Cardiac fibroblast (primary cell): Measurements from ENCODE around the gene BCL2L12.
"Not testable (repeated sequence)": the region's sequence is repeated elsewhere in the genome, so short reads cannot be mapped to it uniquely, and the experiment has no call there.

Source experiments
- DNase-seq, 2 donors: peaks; one replicate each; pipeline versions ENCODE4 v3.0.0 to v3.0.0-alpha.2; 2010; ENCODE audit warnings: low read depth in 2 of 2
- H3K4me3 ChIP-seq, 2 donors: replicated peaks in 1 of 2; 1 replicate in 1 of 2; 2 replicates in 1 of 2; pipeline ENCODE4 v1.5.1; 2011; ENCODE audit warnings: low read depth in 2 of 2, low read length in 2 of 2, mild to moderate bottlenecking in 2 of 2, moderate library complexity in 1 of 2
- TF ChIP-seq, protein P1 (sequence below): IDR thresholded peaks from one replicate; pipeline ENCODE4 v1.5.1; 2011; ENCODE audit warnings: low read depth, mild to moderate bottlenecking, low read length, inconsistent platforms

The BCL2L12 gene, protein sequence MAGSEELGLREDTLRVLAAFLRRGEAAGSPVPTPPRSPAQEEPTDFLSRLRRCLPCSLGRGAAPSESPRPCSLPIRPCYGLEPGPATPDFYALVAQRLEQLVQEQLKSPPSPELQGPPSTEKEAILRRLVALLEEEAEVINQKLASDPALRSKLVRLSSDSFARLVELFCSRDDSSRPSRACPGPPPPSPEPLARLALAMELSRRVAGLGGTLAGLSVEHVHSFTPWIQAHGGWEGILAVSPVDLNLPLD

DNA sequence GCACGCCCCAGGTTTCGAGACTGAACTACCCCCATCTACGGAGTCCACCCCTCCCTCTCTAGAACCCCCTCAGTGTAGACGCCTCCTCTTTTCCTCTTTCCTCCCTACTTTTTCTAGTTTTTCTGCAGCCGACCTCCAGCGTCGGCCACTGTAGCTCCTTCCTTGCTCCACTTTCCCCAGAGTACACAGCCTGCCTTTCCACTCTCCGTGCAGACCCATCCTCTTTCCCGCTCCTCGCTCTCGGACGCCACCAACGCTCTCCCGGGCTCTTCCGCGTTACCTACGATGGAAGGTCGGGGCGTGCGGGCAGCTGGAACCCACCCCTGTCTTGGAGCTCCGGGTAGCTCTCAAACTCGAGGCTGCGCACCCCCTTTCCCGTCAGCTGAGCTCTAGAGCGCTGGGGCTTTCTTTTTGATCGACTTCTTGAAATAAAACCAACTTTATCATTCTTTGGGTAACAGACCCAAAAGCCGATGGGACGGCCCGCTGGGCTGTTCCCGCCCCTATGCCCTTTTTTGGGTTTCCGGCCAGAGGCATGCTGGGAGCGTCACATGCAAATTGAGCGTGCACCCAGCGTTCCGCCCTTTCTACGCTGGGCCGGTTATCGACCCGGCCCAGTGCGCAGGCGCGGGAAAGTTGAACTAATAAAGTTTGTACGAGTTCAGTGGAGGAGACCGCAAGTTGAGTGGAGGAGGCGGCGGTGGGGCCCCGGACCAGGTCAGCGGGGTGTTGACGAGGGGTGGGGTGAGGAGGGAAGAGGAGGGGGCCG lies at the start of gene BCL2L12, which contains the start of gene IRF3:
BCL2L12 (plus strand) TSS at position 583 of the 769 bp plus-strand sequence. CDS start 760 bp downstream, outside the sequence.
IRF3 (minus strand) TSS at position 507 of the 769 bp plus-strand sequence. CDS start 1,019 bp downstream, outside the sequence.
- H3K4me3 ChIP-seq, result peak within 1 kb of the TSS; percentile 72 to 88
- peak; percentile 97 for DNase-seq
- TF ChIP-seq, protein P1, sequence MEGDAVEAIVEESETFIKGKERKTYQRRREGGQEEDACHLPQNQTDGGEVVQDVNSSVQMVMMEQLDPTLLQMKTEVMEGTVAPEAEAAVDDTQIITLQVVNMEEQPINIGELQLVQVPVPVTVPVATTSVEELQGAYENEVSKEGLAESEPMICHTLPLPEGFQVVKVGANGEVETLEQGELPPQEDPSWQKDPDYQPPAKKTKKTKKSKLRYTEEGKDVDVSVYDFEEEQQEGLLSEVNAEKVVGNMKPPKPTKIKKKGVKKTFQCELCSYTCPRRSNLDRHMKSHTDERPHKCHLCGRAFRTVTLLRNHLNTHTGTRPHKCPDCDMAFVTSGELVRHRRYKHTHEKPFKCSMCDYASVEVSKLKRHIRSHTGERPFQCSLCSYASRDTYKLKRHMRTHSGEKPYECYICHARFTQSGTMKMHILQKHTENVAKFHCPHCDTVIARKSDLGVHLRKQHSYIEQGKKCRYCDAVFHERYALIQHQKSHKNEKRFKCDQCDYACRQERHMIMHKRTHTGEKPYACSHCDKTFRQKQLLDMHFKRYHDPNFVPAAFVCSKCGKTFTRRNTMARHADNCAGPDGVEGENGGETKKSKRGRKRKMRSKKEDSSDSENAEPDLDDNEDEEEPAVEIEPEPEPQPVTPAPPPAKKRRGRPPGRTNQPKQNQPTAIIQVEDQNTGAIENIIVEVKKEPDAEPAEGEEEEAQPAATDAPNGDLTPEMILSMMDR, result no peak

DNA sequence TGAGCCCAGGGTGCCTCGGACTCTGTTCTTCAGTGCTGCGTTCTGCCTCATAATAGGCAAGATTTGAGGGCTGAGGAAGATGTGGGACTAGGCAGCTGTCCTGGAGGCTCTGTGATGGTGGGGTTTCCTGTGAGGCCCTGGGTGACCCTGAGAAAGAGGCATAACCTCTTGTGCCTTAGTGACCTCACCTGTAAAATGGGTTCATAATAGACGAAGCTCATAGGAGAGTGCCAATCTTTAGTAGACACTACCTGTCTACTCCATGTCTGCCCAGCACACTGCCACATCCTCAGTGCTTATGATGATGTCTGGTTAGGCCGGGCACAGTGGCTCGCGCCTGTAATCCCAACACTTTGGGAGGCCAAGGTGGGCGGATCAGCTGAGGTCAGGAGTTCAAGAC lies 49.2 kb upstream of the BCL2L12 start:
- DNase-seq, result no peak
- TF ChIP-seq, protein P1, result no peak
- no peak overlapping the region for H3K4me3 ChIP-seq

DNA sequence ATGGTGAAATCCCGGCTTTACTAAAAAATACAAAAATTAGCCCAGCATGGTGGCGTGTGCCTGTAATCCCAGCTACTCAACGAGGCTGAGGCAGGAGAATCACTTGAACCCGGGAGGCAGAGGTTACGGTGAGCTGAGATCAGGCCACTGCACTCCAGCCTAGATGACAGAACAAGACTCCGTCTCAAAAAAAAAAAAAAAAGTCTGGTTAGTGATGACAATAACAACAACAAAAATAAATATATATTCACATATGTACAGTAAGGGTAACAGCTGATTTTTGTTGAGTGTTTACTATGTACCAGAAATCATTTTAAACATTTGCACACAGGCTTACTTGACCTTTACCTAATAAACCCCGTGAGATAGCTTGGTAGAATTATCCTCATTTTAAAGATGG lies 48.8 kb upstream of the BCL2L12 start:
- TF ChIP-seq, protein P1, result no peak
- no peak for DNase-seq

DNA sequence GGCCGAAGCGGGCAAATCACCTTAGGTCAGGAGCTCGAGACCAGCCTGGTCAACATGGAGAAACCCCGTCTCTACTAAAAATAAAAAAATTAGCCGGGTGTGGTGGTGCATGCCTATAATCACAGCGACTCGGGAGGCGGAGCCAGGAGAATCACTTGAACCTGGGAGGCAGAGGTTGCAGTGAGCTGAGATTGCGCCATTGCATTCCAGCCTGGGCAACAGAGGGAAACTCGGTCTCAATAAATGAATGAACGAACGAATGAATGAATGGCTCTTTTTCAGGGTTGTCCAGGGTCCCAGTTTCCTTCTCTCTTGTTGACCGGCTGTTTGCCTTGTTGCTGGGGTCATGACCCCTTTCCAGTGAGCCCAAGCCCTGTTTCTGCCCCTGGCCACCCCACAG lies 47.9 kb upstream of the BCL2L12 start:
- not testable (repeated sequence) for H3K4me3 ChIP-seq, DNase-seq

More for the DNA sequence above, 48.8 kb upstream of the BCL2L12 start:
- no peak overlapping the region for H3K4me3 ChIP-seq

DNA sequence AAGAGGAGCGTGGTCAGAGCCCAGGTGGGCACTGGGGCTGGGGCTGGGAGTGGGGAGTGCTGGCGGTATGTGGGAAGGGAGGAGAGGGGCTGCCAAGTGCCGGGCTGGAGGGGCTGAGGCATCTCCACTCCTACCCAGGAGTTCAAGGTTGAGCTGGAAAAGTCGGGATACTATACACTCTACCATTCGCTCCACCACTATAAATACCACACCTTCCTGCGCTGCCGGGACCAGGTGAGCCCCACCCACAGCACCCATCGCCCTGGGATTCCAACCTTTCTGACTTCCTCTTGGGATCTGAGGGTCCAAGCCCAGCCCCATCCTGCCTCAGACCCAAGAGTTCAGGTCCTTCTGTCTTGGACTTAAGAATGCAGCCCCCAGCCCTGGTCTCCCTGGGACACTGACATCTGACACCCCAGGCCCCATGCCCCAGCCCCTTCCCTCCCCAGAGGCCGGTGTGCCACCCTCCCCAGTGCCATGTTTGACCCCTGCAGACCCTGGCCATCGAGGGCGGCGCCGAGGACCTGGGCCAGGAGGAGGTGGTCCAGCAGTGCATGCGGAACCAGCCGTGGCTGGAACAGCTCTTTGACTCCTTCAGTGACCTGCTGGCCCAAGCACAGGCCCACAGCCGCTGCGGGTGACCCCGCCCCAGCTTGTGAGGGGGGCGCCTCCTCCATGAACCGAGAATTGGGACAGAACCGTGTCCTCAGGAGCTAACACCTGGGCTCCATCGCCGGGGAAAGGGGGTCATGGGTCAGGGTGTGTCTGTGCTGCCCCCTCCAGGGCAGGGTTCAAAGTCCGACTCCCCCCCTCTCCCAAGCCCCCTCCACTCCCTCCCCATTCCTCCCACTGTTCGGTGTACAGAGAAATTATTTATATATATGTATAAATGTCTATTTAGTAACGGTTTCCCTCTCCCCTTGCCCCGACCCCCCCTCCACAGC lies 40.5 kb upstream of the BCL2L12 start:
- no peak for DNase-seq
- TF ChIP-seq, protein P1, result no peak
- H3K4me3 ChIP-seq, result no peak overlapping the region

DNA sequence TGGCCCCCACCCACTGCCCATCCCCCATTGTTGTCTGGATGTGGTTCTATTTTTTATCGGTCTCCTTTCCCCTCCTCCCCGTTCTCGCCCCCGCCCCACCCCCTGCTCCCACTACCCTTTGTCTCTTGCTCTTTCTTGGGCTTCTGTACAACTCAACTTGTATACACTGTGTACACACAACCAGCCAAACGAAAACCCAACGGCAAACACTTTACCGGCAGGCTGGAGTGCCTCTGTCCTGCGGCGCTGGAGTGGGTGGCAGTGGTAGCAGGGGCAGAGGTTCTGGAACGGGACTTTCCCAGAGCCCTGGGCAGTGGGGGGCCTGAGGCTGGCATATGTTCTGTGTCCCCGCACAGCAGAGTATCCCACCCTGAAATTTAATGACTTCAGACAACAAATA lies 39.5 kb upstream of the BCL2L12 start:
- no peak for DNase-seq
- H3K4me3 ChIP-seq, result no peak overlapping the region
- TF ChIP-seq, protein P1, result no peak
